Tibial artery (tissue), 4 donors: ENCODE results near the gene GPR3.

Experiments
- DNase-seq, 2 donors: peaks; one replicate each; pipeline ENCODE4 v3.0.0-alpha.2; 2019
- H3K27ac ChIP-seq, 2 donors: fragments of 200-600 bp; sonication (generic) in 1 of 2; 1 replicate in 1 of 2; 2 replicates in 1 of 2; pipeline ENCODE4 v1.5.1; 2018 to 2019; ENCODE audit warnings: mild to moderate bottlenecking in 1 of 2
- H3K27me3 ChIP-seq, 2 donors: fragments of 200-600 bp; sonication (generic) in 1 of 2; one replicate each; pipeline versions ENCODE4 v1.5.1 to v1.6.0; 2016 to 2019
- H3K36me3 ChIP-seq, 3 donors: fragments of 200-600 bp; sonication (generic) in 2 of 3; one replicate each; pipeline ENCODE4 v1.5.1; 2016 to 2019; ENCODE audit warnings: mild to moderate bottlenecking in 2 of 3
- H3K4me1 ChIP-seq, 4 donors: fragments of 200-600 bp; sonication (generic) in 2 of 4; 1 replicate in 3 of 4; 2 replicates in 1 of 4; pipeline ENCODE4 v1.5.1; 2016 to 2019
- H3K4me3 ChIP-seq, 2 donors: fragments of 200-600 bp; sonication (generic) in 1 of 2; 1 replicate in 1 of 2; 2 replicates in 1 of 2; pipeline ENCODE4 v1.5.1; 2018 to 2019; ENCODE audit warnings: mild to moderate bottlenecking in 2 of 2
- H3K9me3 ChIP-seq, 3 donors: fragments of 200-600 bp; sonication (generic) in 1 of 3; one replicate each; pipeline ENCODE4 v1.5.1; 2016 to 2019
- CTCF ChIP-seq, 2 experiments: fragments of 200-600 bp in 1 of 2; fragments of 450-650 bp in 1 of 2; IDR thresholded peaks; one replicate each; pipeline ENCODE4 v1.5.1; 2017 to 2019; ENCODE audit warnings: antibody characterized with exemption in 2 of 2, mild to moderate bottlenecking in 1 of 2, moderate library complexity in 1 of 2
- intact Hi-C: fragments of 100-400 bp; cut with DNase I; formaldehyde crosslinking; loops from one replicate; pipeline ENCODE4 v1.15.0; 2023; ENCODE audit warnings: low total_unique reads

GPR3 gene

GRCh38 chr1:27397749-27398148, 5.3 kb downstream of the GPR3 start:
- no peak for DNase-seq
- no peaks in the 10 kb centered on the region for H3K9me3 ChIP-seq
- H3K4me3 ChIP-seq, result no peak overlapping the region
- peaks cover 0 to 7% of the 10 kb centered on the region in 2 donors for H3K27me3 ChIP-seq
- no peak overlapping the region for H3K27ac ChIP-seq
- intact Hi-C loops, result loop anchor here (10.0 kb wide), 1 partner anchor 267 kb away; no protein-coding TSS in a partner anchor
- H3K36me3 ChIP-seq, result no peaks in the 10 kb centered on the region
- no peak for TF ChIP-seq CTCF (IDR thresholded peaks at IDR 0.05)
- peaks cover 0 to 43% (median 14%) of the 10 kb centered on the region in 4 donors for H3K4me1 ChIP-seq

GRCh38 chr1:27398405-27399149, 6.2 kb downstream of the GPR3 start:
- H3K27ac ChIP-seq, result no peak overlapping the region
- H3K27me3 ChIP-seq, result peaks cover 0 to 7% of the 10 kb centered on the region in 2 donors
- H3K9me3 ChIP-seq, result no peaks in the 10 kb centered on the region
- intact Hi-C loops, result loop anchor here (10.0 kb wide), 1 partner anchor 266 kb away; no protein-coding TSS in a partner anchor
- DNase-seq, result no peak
- no peak overlapping the region for H3K4me3 ChIP-seq
- peaks cover 0 to 48% (median 20%) of the 10 kb centered on the region in 4 donors for H3K4me1 ChIP-seq
- no peak for TF ChIP-seq CTCF (IDR thresholded peaks at IDR 0.05)
- H3K36me3 ChIP-seq, result no peaks in the 10 kb centered on the region

GRCh38 chr1:27399251-27400025, 7.0 kb downstream of the GPR3 start:
- Histone ChIP-seq H3K9me3 (no peaks in the 10 kb centered on the region), H3K4me3 (no peak overlapping the region), H3K36me3 (no peaks in the 10 kb centered on the region), H3K4me1 (peaks cover 0 to 55% (median 27%) of the 10 kb centered on the region in 4 donors), H3K27ac (no peak overlapping the region), H3K27me3 (peaks cover 0 to 7% of the 10 kb centered on the region in 2 donors)
- intact Hi-C loops, result loop anchor here (10.0 kb wide), 1 partner anchor 265 kb away; no protein-coding TSS in a partner anchor
- DNase-seq, result no peak
- no peak for TF ChIP-seq CTCF (IDR thresholded peaks at IDR 0.05)

GRCh38 chr1:27400082-27400962, 7.9 kb downstream of the GPR3 start:
- Histone ChIP-seq H3K27ac (no peak overlapping the region), H3K9me3 (no peaks in the 10 kb centered on the region), H3K27me3 (peaks cover 0 to 7% of the 10 kb centered on the region in 2 donors), H3K4me1 (peaks cover 0 to 62% (median 33%) of the 10 kb centered on the region in 4 donors), H3K36me3 (peaks cover 0 to 4% (median 0%) of the 10 kb centered on the region in 3 donors), H3K4me3 (no peak overlapping the region)
- no peak for DNase-seq
- intact Hi-C loops, result no loop called here
- no peak for TF ChIP-seq CTCF (IDR thresholded peaks at IDR 0.05)

- Histone ChIP-seq H3K9me3 (no peaks in the 10 kb centered on the region), H3K4me1 (peaks cover 0 to 62% (median 38%) of the 10 kb centered on the region in 4 donors), H3K27me3 (peaks cover 0 to 7% of the 10 kb centered on the region in 2 donors), H3K27ac (no peak overlapping the region), H3K4me3 (no peak overlapping the region), H3K36me3 (peaks cover 0 to 4% (median 0%) of the 10 kb centered on the region in 3 donors)
- no peak for TF ChIP-seq CTCF (IDR thresholded peaks at IDR 0.05)
- no peak for DNase-seq
- intact Hi-C loops, result no loop called here
These were observed 8.5 kb downstream of the GPR3 start for GRCh38 chr1:27400963-27401341.
